ENCODE results near the gene ARHGAP22.

ARHGAP22 gene

GRCh38 chr10:48572414-48572813 is 32.5 kb downstream of the ARHGAP22 start:
- no peak for FAIRE-seq
- no peak for DNase-seq (ENCODE audit: insufficient read length, low spot score)
- no peak for TF ChIP-seq CTCF (IDR thresholded peaks at IDR 0.05; ENCODE audit: insufficient read depth, missing control alignments)

GRCh38 chr10:48568546-48568945 is 36.3 kb downstream of the ARHGAP22 start:
- no peak for TF ChIP-seq CTCF (IDR thresholded peaks at IDR 0.05; ENCODE audit: insufficient read depth, missing control alignments)
- DNase-seq (ENCODE audit: insufficient read length, low spot score) = no peak
- no peak for FAIRE-seq

GRCh38 chr10:48568131-48568530 is 36.7 kb downstream of the ARHGAP22 start:
- no peak for DNase-seq (ENCODE audit: insufficient read length, low spot score)
- no peak for TF ChIP-seq CTCF (IDR thresholded peaks at IDR 0.05; ENCODE audit: insufficient read depth, missing control alignments)
- no peak for FAIRE-seq

DNA sequence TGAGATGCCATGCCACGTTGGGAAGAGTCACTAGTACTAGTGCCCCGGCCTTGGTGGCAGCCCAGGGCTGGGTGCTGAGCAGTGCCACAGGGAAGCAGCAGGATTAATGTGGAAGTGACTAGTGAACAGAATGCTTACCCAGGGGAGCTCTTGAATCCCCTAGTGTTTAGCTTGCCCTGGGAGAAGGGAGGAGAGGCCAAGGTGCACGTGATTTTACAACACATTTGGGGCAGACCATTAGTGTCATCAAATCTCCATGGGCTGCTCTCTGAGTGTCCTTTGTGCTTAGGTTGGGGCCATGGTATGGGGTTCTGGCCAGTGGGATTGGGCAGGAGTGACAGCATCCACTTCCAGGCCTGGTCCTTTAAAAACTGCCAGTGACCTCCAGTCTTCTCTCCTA is 37.5 kb downstream of the ARHGAP22 start:
- no peak for TF ChIP-seq CTCF (IDR thresholded peaks at IDR 0.05; ENCODE audit: insufficient read depth, missing control alignments)
- FAIRE-seq = no peak
- no peak for DNase-seq (ENCODE audit: insufficient read length, low spot score)

GRCh38 chr10:48564466-48565160 is 40.3 kb downstream of the ARHGAP22 start:
- FAIRE-seq = no peak

DNA sequence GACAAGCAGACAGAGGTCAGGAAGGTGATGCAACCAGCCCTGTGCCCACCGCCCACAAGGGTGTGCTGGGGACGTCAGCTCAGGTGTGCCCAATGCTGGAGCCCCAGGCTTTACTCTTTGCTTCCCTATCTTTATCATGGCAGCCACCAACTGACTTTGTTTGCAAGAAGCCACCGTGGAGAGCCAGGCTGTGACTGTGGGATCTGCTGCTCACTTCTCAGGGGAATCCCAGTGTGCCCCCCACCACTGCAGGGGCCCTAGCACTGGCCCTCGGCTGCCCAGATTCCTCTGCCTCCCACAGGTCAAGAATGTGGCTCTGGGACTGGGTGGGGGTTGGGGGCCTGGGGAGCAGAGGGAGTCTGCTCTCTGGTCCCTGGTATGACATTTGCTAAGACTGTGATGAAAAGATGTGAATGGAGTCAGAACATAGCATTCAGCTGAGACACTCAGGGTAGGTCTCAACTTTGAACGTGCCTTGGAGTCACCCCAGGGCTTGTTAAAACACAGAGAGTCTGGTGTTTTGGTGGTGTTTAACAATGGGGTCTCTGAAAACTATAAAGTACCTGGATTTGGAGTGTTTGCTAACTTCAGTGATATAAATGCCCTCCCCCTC is 47.3 kb downstream of the ARHGAP22 start:
- DNase-seq (ENCODE audit: insufficient read length, low spot score) = no peak

More at GRCh38 chr10:48564466-48565160, 40.3 kb downstream of the ARHGAP22 start:
- no peak for DNase-seq (ENCODE audit: insufficient read length, low spot score)
- no peak for TF ChIP-seq CTCF (IDR thresholded peaks at IDR 0.05; ENCODE audit: insufficient read depth, missing control alignments)

More for the DNA sequence above, 47.3 kb downstream of the ARHGAP22 start:
- TF ChIP-seq CTCF (IDR thresholded peaks at IDR 0.05; ENCODE audit: insufficient read depth, missing control alignments) = no peak
- no peak for FAIRE-seq

All from D721Med (cell line).